Ammon's horn (tissue), 1 donor: ENCODE data around the gene SMNDC1.
"Not testable (repeated sequence)": the region's sequence is repeated elsewhere in the genome, so short reads cannot be mapped to it uniquely, and the experiment has no call there.

ENCODE experiments used
- DNase-seq: peaks from one replicate; pipeline ENCODE4 v3.0.0-alpha.2; 2016; ENCODE audit warnings: low spot score

The SMNDC1 gene

GRCh38 chr10:110304780-110305421 is at the start of gene SMNDC1:
TSS of gene SMNDC1 (minus strand) at chr10:110304920. CDS start at chr10:110303587, 1,333 bp downstream.
- DNase-seq, result peak; percentile 99

GRCh38 chr10:110354322-110354766 is 49.6 kb upstream of the SMNDC1 start:
- peak; percentile 77 for DNase-seq

- peak; percentile 21 for DNase-seq
Observed at GRCh38 chr10:110353244-110354119, 48.8 kb upstream of the SMNDC1 start.

GRCh38 chr10:110352930-110353243 is 48.2 kb upstream of the SMNDC1 start:
- DNase-seq, result no peak

GRCh38 chr10:110350812-110351211 is 46.1 kb upstream of the SMNDC1 start:
- DNase-seq, result no peak

- DNase-seq, result no peak
Observed at GRCh38 chr10:110349831-110350230, 45.1 kb upstream of the SMNDC1 start.

- no peak for DNase-seq
Observed at GRCh38 chr10:110349386-110349785, 44.7 kb upstream of the SMNDC1 start.

GRCh38 chr10:110348336-110348735 is 43.6 kb upstream of the SMNDC1 start:
- no peak for DNase-seq

GRCh38 chr10:110346914-110347313 is 42.2 kb upstream of the SMNDC1 start:
- no peak for DNase-seq

- no peak for DNase-seq
Observed at GRCh38 chr10:110345286-110345685, 40.6 kb upstream of the SMNDC1 start.

GRCh38 chr10:110344622-110345021 is 39.9 kb upstream of the SMNDC1 start:
- DNase-seq, result no peak

- DNase-seq, result no peak
Observed at GRCh38 chr10:110343947-110344346, 39.2 kb upstream of the SMNDC1 start.

- no peak for DNase-seq
Observed at GRCh38 chr10:110340816-110341215, 36.1 kb upstream of the SMNDC1 start.

- no peak for DNase-seq
Observed at GRCh38 chr10:110340122-110340521, 35.4 kb upstream of the SMNDC1 start.

GRCh38 chr10:110337906-110338305 is 33.2 kb upstream of the SMNDC1 start:
- no peak for DNase-seq

GRCh38 chr10:110337401-110337800 is 32.7 kb upstream of the SMNDC1 start:
- no peak for DNase-seq

- DNase-seq, result peak; percentile 17
Observed at GRCh38 chr10:110336111-110336721, 31.5 kb upstream of the SMNDC1 start.

- DNase-seq, result no peak
Observed at GRCh38 chr10:110335314-110336064, 30.8 kb upstream of the SMNDC1 start.

- no peak for DNase-seq
Observed at GRCh38 chr10:110334061-110334656, 29.4 kb upstream of the SMNDC1 start.

- DNase-seq, result not testable (repeated sequence)
Observed at GRCh38 chr10:110331226-110331795, 26.6 kb upstream of the SMNDC1 start.

GRCh38 chr10:110330675-110331074 is 26.0 kb upstream of the SMNDC1 start:
- DNase-seq, result no peak
